GM23338 (cell line): ENCODE measurements around the gene ACAP1. TPM values are rescaled to one million over a fixed set of nuclear protein-coding genes. Genes with fewer than 3 reads are reported as not detected.

Experiments
- CREB1 ChIP-seq: fragments of 250-450 bp; sonication (Bioruptor Pico); IDR thresholded peaks from 2 replicates; pipeline ENCODE4 v1.5.0; 2020; ENCODE audit warnings: low read depth, mild to moderate bottlenecking, moderate library complexity
- CTCF ChIP-seq, 2 experiments: fragments of 200-600 bp in 1 of 2; sonication (generic) in 1 of 2; conservative IDR thresholded peaks; 2 replicates each; pipeline versions ENCODE4 v1.5.1 to v1.6.1; 2016 to 2017; ENCODE audit warnings: antibody characterized with exemption in 2 of 2, low read depth in 2 of 2, mild to moderate bottlenecking in 2 of 2, moderate library complexity in 1 of 2
- JUNB ChIP-seq: IDR thresholded peaks from one replicate; pipeline ENCODE4 v1.6.1; 2016; ENCODE audit warnings: antibody characterized with exemption; ENCODE audit not compliant: unreplicated experiment
- POLR2AphosphoS5 ChIP-seq: IDR thresholded peaks from 2 replicates; pipeline ENCODE4 v1.6.1; 2016; ENCODE audit warnings: antibody characterized with exemption, low read depth
- ZNF331 ChIP-seq: fragments of 250-450 bp; sonication (Bioruptor Pico); IDR thresholded peaks from 2 replicates; pipeline ENCODE4 v1.5.0; 2020; ENCODE audit warnings: low read depth, mild to moderate bottlenecking, moderate library complexity
- ZNF462 ChIP-seq: fragments of 250-450 bp; sonication (Bioruptor Pico); IDR thresholded peaks from 2 replicates; pipeline ENCODE4 v1.5.0; 2020; ENCODE audit warnings: mild to moderate bottlenecking, moderate library complexity
- polyA plus RNA-seq: library from polyadenylated mRNA; unstranded; fragments of >200 nt; fragmentation: Nextera tagmentation; extraction: Ambion mirVana; gene quantifications from 2 replicates; pipeline ENCODE4 v1.2.1, GENCODE V29; 2016
- small RNA-seq: library from RNA; depleted of rRNA; stranded (forward); fragments of <200 nt; gene quantifications from one replicate; pipeline ENCODE3, GENCODE V24; 2014; ENCODE audit warnings: low replicate concordance
- total RNA-seq: library from RNA; depleted of rRNA; stranded (reverse); fragments of >200 nt; shearing (Covaris generic); gene quantifications from 2 replicates; pipeline ENCODE4 v1.2.3, GENCODE V29; 2014; rRNA removed

The ACAP1 gene
- total and polyA plus RNA-seq, 2 experiments from 2014 or later = 30.7 to 40.1 TPM

DNA sequence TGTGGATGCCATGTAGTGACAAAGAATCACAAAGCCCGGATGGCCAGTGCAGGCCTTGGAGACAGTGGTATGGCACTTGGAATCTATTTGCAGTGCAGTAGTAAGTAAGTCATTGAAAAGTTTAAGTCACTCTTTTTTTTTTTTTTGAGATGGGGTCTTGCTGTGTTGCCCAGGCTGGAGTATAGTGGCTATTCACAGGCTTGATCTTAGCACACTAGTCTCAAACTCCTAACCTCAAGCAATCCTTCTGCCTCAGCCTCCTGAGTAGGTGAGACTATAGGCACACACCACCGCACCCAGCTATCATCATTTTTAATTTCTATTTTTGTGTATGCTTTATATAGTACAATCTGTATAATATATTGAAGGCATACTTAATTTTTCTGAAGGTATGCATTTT lies 62.3 kb downstream of the ACAP1 start (continued):
- TF ChIP-seq ZNF462 (CRISPR knock-in tag) (no peak), ZNF331 (CRISPR knock-in tag) (no peak), POLR2AphosphoS5 (no peak), JUNB (no peak), CTCF (conservative IDR thresholded peaks at IDR 0.05; ENCODE audit: low read depth in 2 of 2) (no peak), CREB1 (CRISPR knock-in tag) (no peak)

Small RNAs within 50 kb of the gene (small RNA-seq; reads per million reads assigned to genes)
- not detected for gene AC026954.2

Other genes with a start within 250 kb of the ACAP1 start
Only the 30 nearest of the 35 such genes appear.
- 5.3 and 9.0 TPM in 2 replicates for gene ASGR1, start 157.2 kb upstream of the ACAP1 start, total RNA-seq
- 5.9 and 8.3 TPM in 2 replicates for gene ASGR1, start 157.2 kb upstream of the ACAP1 start, polyA plus RNA-seq
- gene DLG4, start 116.7 kb upstream of the ACAP1 start, total RNA-seq = 28.7 and 31.0 TPM in 2 replicates
- gene DLG4, start 116.7 kb upstream of the ACAP1 start, polyA plus RNA-seq = 7.7 and 11.1 TPM in 2 replicates
- 108 and 152 TPM in 2 replicates for gene ACADVL, start 116.6 kb upstream of the ACAP1 start, total RNA-seq
- 139 and 156 TPM in 2 replicates for gene ACADVL, start 116.6 kb upstream of the ACAP1 start, polyA plus RNA-seq
- 53.9 and 80.6 TPM in 2 replicates for gene DVL2, start 102.0 kb upstream of the ACAP1 start, total RNA-seq
- gene DVL2, start 102.0 kb upstream of the ACAP1 start, polyA plus RNA-seq = 17.6 and 19.7 TPM in 2 replicates
- 33.2 and 51.0 TPM in 2 replicates for gene PHF23, start 97.1 kb upstream of the ACAP1 start, total RNA-seq
- gene PHF23, start 97.1 kb upstream of the ACAP1 start, polyA plus RNA-seq = 35.4 and 36.6 TPM in 2 replicates
- 88.8 and 128 TPM in 2 replicates for gene GABARAP, start 94.1 kb upstream of the ACAP1 start, total RNA-seq
- gene GABARAP, start 94.1 kb upstream of the ACAP1 start, polyA plus RNA-seq = 497 and 520 TPM in 2 replicates
- 93.4 and 109 TPM in 2 replicates for gene CTDNEP1, start 84.8 kb upstream of the ACAP1 start, total RNA-seq
- 48.1 and 55.2 TPM in 2 replicates for gene CTDNEP1, start 84.8 kb upstream of the ACAP1 start, polyA plus RNA-seq
- gene ELP5, start 84.3 kb upstream of the ACAP1 start, total RNA-seq = 23.2 and 41.4 TPM in 2 replicates
- 38.3 and 40.9 TPM in 2 replicates for gene ELP5, start 84.3 kb upstream of the ACAP1 start, polyA plus RNA-seq
- 111 and 117 TPM in 2 replicates for gene CLDN7, start 74.1 kb upstream of the ACAP1 start, total RNA-seq
- gene CLDN7, start 74.1 kb upstream of the ACAP1 start, polyA plus RNA-seq = 46.1 and 50.7 TPM in 2 replicates
- gene SLC2A4, start 54.8 kb upstream of the ACAP1 start, total RNA-seq = 10.2 and 13.6 TPM in 2 replicates
- gene SLC2A4, start 54.8 kb upstream of the ACAP1 start, polyA plus RNA-seq = 6.3 and 6.9 TPM in 2 replicates
- gene YBX2, start 41.9 kb upstream of the ACAP1 start, total RNA-seq = 20.6 and 36.5 TPM in 2 replicates
- 22.1 and 22.5 TPM in 2 replicates for gene YBX2, start 41.9 kb upstream of the ACAP1 start, polyA plus RNA-seq
- gene EIF5A, start 28.9 kb upstream of the ACAP1 start, total RNA-seq = 791 and 833 TPM in 2 replicates
- gene EIF5A, start 28.9 kb upstream of the ACAP1 start, polyA plus RNA-seq = 1,562 and 1,621 TPM in 2 replicates
- gene GPS2, start 21.2 kb upstream of the ACAP1 start, total RNA-seq = 64.8 and 83.4 TPM in 2 replicates
- gene GPS2, start 21.2 kb upstream of the ACAP1 start, polyA plus RNA-seq = 117 and 122 TPM in 2 replicates
- 36.8 and 42.3 TPM in 2 replicates for gene NEURL4, start 7.2 kb upstream of the ACAP1 start, total RNA-seq
- 6.3 and 6.7 TPM in 2 replicates for gene NEURL4, start 7.2 kb upstream of the ACAP1 start, polyA plus RNA-seq
- gene KCTD11, start 15.6 kb downstream of the ACAP1 start, total RNA-seq = 7.7 and 8.8 TPM in 2 replicates
- 2.2 and 2.3 TPM in 2 replicates for gene KCTD11, start 15.6 kb downstream of the ACAP1 start, polyA plus RNA-seq
- gene TMEM95, start 18.6 kb downstream of the ACAP1 start, total RNA-seq = not detected in 2 replicates
- gene TMEM95, start 18.6 kb downstream of the ACAP1 start, polyA plus RNA-seq = not detected in 2 replicates
- 8.9 and 15.0 TPM in 2 replicates for gene TNK1, start 44.6 kb downstream of the ACAP1 start, total RNA-seq
- 6.1 TPM in 2 replicates for gene TNK1, start 44.6 kb downstream of the ACAP1 start, polyA plus RNA-seq
- gene PLSCR3, start 58.0 kb downstream of the ACAP1 start, total RNA-seq = 34.3 and 41.7 TPM in 2 replicates
- gene PLSCR3, start 58.0 kb downstream of the ACAP1 start, polyA plus RNA-seq = 29.5 and 30.0 TPM in 2 replicates
- 127 and 138 TPM in 2 replicates for gene TMEM256, start 67.6 kb downstream of the ACAP1 start, total RNA-seq
- 197 and 227 TPM in 2 replicates for gene TMEM256, start 67.6 kb downstream of the ACAP1 start, polyA plus RNA-seq
- gene NLGN2, start 71.3 kb downstream of the ACAP1 start, total RNA-seq = 26.8 and 38.7 TPM in 2 replicates
- 14.4 TPM in 2 replicates for gene NLGN2, start 71.3 kb downstream of the ACAP1 start, polyA plus RNA-seq
- gene SPEM1, start 83.8 kb downstream of the ACAP1 start, total RNA-seq = not detected in 2 replicates
- not detected in 2 replicates for gene SPEM1, start 83.8 kb downstream of the ACAP1 start, polyA plus RNA-seq
- gene SPEM2, start 89.1 kb downstream of the ACAP1 start, total RNA-seq = not detected in 2 replicates
- gene SPEM2, start 89.1 kb downstream of the ACAP1 start, polyA plus RNA-seq = not detected in 2 replicates
- not detected in 2 replicates for gene SPEM3, start 92.3 kb downstream of the ACAP1 start, total RNA-seq
- gene SPEM3, start 92.3 kb downstream of the ACAP1 start, polyA plus RNA-seq = not detected in 2 replicates
- gene TMEM102, start 98.9 kb downstream of the ACAP1 start, total RNA-seq = 15.1 and 23.2 TPM in 2 replicates
- gene TMEM102, start 98.9 kb downstream of the ACAP1 start, polyA plus RNA-seq = 6.1 and 6.4 TPM in 2 replicates
- gene FGF11, start 103.0 kb downstream of the ACAP1 start, total RNA-seq = 16.6 TPM in 2 replicates
- 11.1 and 13.3 TPM in 2 replicates for gene FGF11, start 103.0 kb downstream of the ACAP1 start, polyA plus RNA-seq
- gene CHRNB1, start 108.5 kb downstream of the ACAP1 start, total RNA-seq = 11.2 and 12.0 TPM in 2 replicates
- 10.0 and 11.1 TPM in 2 replicates for gene CHRNB1, start 108.5 kb downstream of the ACAP1 start, polyA plus RNA-seq
- gene ZBTB4, start 143.1 kb downstream of the ACAP1 start, total RNA-seq = 6.9 and 11.2 TPM in 2 replicates
- 3.6 and 4.2 TPM in 2 replicates for gene ZBTB4, start 143.1 kb downstream of the ACAP1 start, polyA plus RNA-seq
- not detected in 2 replicates for gene SLC35G6, start 144.9 kb downstream of the ACAP1 start, total RNA-seq
- gene SLC35G6, start 144.9 kb downstream of the ACAP1 start, polyA plus RNA-seq = 0.16 TPM in 1 of 2 replicates, not detected in the other
- 136 and 151 TPM in 2 replicates for gene POLR2A, start 147.8 kb downstream of the ACAP1 start, total RNA-seq
- gene POLR2A, start 147.8 kb downstream of the ACAP1 start, polyA plus RNA-seq = 56.8 and 58.1 TPM in 2 replicates
- gene TNFSF12, start 212.5 kb downstream of the ACAP1 start, total RNA-seq = 1.6 and 6.0 TPM in 2 replicates
- 3.5 and 5.1 TPM in 2 replicates for gene TNFSF12, start 212.5 kb downstream of the ACAP1 start, polyA plus RNA-seq